Upper lobe of left lung (tissue), 6 donors: ENCODE data around the gene IGSF9. TPM values are rescaled to one million over a fixed set of nuclear protein-coding genes. Genes with fewer than 3 reads are reported as not detected.

Source experiments
- ATAC-seq, 2 donors: fragments of 200-7000 bp; cut with Tn5 transposase; one replicate each; pipeline ENCODE4 v1.9.1; 2022; ENCODE audit warnings: mild to moderate bottlenecking in 2 of 2, moderate library complexity in 2 of 2; ENCODE audit not compliant: low FRiP score in 2 of 2
- DNase-seq, 2 donors: peaks; one replicate each; pipeline ENCODE4 v3.0.0-alpha.2; 2019 to 2020
- H3K27ac ChIP-seq, 4 donors: fragments of 200-600 bp; sonication (generic); one replicate each; pipeline ENCODE4 v1.5.1; 2016 to 2019
- H3K27me3 ChIP-seq, 4 donors: fragments of 200-600 bp; sonication (generic); one replicate each; pipeline ENCODE4 v1.5.1; 2017 to 2019
- H3K36me3 ChIP-seq, 4 donors: fragments of 200-600 bp; sonication (generic); one replicate each; pipeline ENCODE4 v1.5.1; 2016 to 2019
- H3K4me1 ChIP-seq, 4 donors: fragments of 200-600 bp; sonication (generic); one replicate each; pipeline ENCODE4 v1.5.1; 2018 to 2019
- H3K4me3 ChIP-seq, 4 donors: fragments of 200-600 bp; sonication (generic); one replicate each; pipeline ENCODE4 v1.5.1; 2017 to 2019; ENCODE audit warnings: mild to moderate bottlenecking in 2 of 4, moderate library complexity in 1 of 4
- H3K9me3 ChIP-seq, 4 donors: fragments of 200-600 bp; sonication (generic); one replicate each; pipeline ENCODE4 v1.5.1; 2018 to 2019
- CTCF ChIP-seq, 6 experiments: fragments of 450-650 bp in 4 of 6; fragments of 200-600 bp in 2 of 6; sonication (generic) in 2 of 6; IDR thresholded peaks; one replicate each; pipeline ENCODE4 v1.5.1; 2016 to 2019; ENCODE audit warnings: antibody characterized with exemption in 6 of 6
- EP300 ChIP-seq, 4 donors: sonication (generic); formaldehyde crosslinking; IDR thresholded peaks; one replicate each; pipeline ENCODE4 v1.5.1; 2017; ENCODE audit warnings: antibody characterized with exemption in 4 of 4, control low read depth in 2 of 4
- POLR2A ChIP-seq, 4 donors: fragments of 450-650 bp; IDR thresholded peaks; one replicate each; pipeline ENCODE4 v1.5.1; 2016 to 2017; ENCODE audit warnings: antibody characterized with exemption in 4 of 4, mild to moderate bottlenecking in 2 of 4
- POLR2AphosphoS5 ChIP-seq, 2 donors: sonication (generic); formaldehyde crosslinking; IDR thresholded peaks; one replicate each; pipeline ENCODE4 v1.5.1; 2017; ENCODE audit warnings: antibody characterized with exemption in 2 of 2
- WGBS, 2 donors: methylation state at CpG; one replicate each; pipeline ENCODE4 v1.1.5; 2017 to 2018; 5-methylcytosine and 5-hydroxymethylcytosine counted together
- small RNA-seq, 4 donors: library from RNA; depleted of rRNA; stranded (forward); fragments of <200 nt; gene quantifications; one replicate each; pipeline ENCODE3, GENCODE V24; 2016
- total RNA-seq, 6 donors: library from RNA; depleted of rRNA in 4 of 6; stranded (reverse); fragments of >200 nt in 4 of 6; gene quantifications; one replicate each; pipeline versions ENCODE4 v1.1.0 to v1.2.1, GENCODE V29; 2016 to 2021
- donor health status: DM: no; HTN: no; CAD: no; lungs with moderate emphysema.
- donor health status: DM: no; HTN: yes; CAD: no; lungs with severe emphysema.

The IGSF9 gene
- total RNA-seq, 6 donors from 2014 or later: 0.55 to 2.3 (median 1.5) TPM

GRCh38 chr1:159880430-159880829 is 65.0 kb downstream of the IGSF9 start:
- 70 to 84% methylated on average over 3 of the region's 3 CpGs for WGBS, 2 donors
- H3K9me3 ChIP-seq: no peaks in the 10 kb centered on the region
- H3K4me3 ChIP-seq: no peak overlapping the region
- DNase-seq: no peak
- H3K36me3 ChIP-seq: no peaks in the 10 kb centered on the region
- no peak for TF ChIP-seq CTCF (IDR thresholded peaks at IDR 0.05)
- no peak for TF ChIP-seq EP300 (IDR thresholded peaks at IDR 0.05)
- no peak for TF ChIP-seq POLR2AphosphoS5 (IDR thresholded peaks at IDR 0.05)
- TF ChIP-seq POLR2A (IDR thresholded peaks at IDR 0.05): no peak
- H3K4me1 ChIP-seq: peaks cover 3 to 12% (median 10%) of the 10 kb centered on the region in 4 donors
- no peaks in the 10 kb centered on the region for H3K27me3 ChIP-seq
- no peak for ATAC-seq
- peak overlapping the region in 1 of 4 donors; percentile 24 for H3K27ac ChIP-seq

GRCh38 chr1:159879977-159880376 is 65.4 kb downstream of the IGSF9 start:
- WGBS, 2 donors: 65 to 77% methylated on average over 4 of the region's 4 CpGs
- no peak for ATAC-seq

GRCh38 chr1:159879136-159879535 is 66.3 kb downstream of the IGSF9 start:
- Histone ChIP-seq H3K27ac (no peak overlapping the region), H3K36me3 (no peaks in the 10 kb centered on the region), H3K4me1 (peaks cover 3 to 12% (median 10%) of the 10 kb centered on the region in 4 donors), H3K9me3 (no peaks in the 10 kb centered on the region), H3K27me3 (no peaks in the 10 kb centered on the region), H3K4me3 (no peak overlapping the region)
- TF ChIP-seq POLR2A (IDR thresholded peaks at IDR 0.05): no peak
- TF ChIP-seq CTCF (IDR thresholded peaks at IDR 0.05): no peak
- no peak for TF ChIP-seq EP300 (IDR thresholded peaks at IDR 0.05)
- TF ChIP-seq POLR2AphosphoS5 (IDR thresholded peaks at IDR 0.05): no peak
- 91 to 92% methylated on average over 3 of the region's 3 CpGs for WGBS, 2 donors
- no peak for ATAC-seq
- DNase-seq: no peak

More at GRCh38 chr1:159879977-159880376, 65.4 kb downstream of the IGSF9 start:
- TF ChIP-seq EP300 (IDR thresholded peaks at IDR 0.05) (peak in 1 of 4 donors; percentile 3), CTCF (IDR thresholded peaks at IDR 0.05) (no peak), POLR2AphosphoS5 (IDR thresholded peaks at IDR 0.05) (no peak)
- Histone ChIP-seq H3K9me3 (no peaks in the 10 kb centered on the region), H3K36me3 (no peaks in the 10 kb centered on the region), H3K27ac (peak overlapping the region in 1 of 4 donors; percentile 24), H3K4me1 (peaks cover 3 to 12% (median 10%) of the 10 kb centered on the region in 4 donors), H3K27me3 (no peaks in the 10 kb centered on the region), H3K4me3 (no peak overlapping the region)
- DNase-seq: no peak

- peaks cover 3 to 12% (median 10%) of the 10 kb centered on the region in 4 donors for H3K4me1 ChIP-seq
- no peak for DNase-seq
- no peaks in the 10 kb centered on the region for H3K27me3 ChIP-seq
- 85 to 89% methylated on average over 6 of the region's 6 CpGs for WGBS, 2 donors
- no peak for ATAC-seq
- TF ChIP-seq CTCF (IDR thresholded peaks at IDR 0.05) (no peak), POLR2A (IDR thresholded peaks at IDR 0.05) (no peak), EP300 (IDR thresholded peaks at IDR 0.05) (no peak), POLR2AphosphoS5 (IDR thresholded peaks at IDR 0.05) (no peak)
- no peak overlapping the region for H3K4me3 ChIP-seq
- no peaks in the 10 kb centered on the region for H3K36me3 ChIP-seq
- no peak overlapping the region for H3K27ac ChIP-seq
- no peaks in the 10 kb centered on the region for H3K9me3 ChIP-seq
These were observed 67.5 kb downstream of the IGSF9 start for GRCh38 chr1:159877695-159878444.

Small RNA genes within 50 kb of the gene (small RNA-seq; reads per million reads assigned to genes)
- 0 reads per million in 4 donors for gene MIR4259

Other genes starting within 250 kb of the IGSF9 start
- gene CRP, start 231.0 kb downstream of the IGSF9 start, total RNA-seq: 1 to 10 TPM in 1 of 6 donors, under 1 TPM in 2, not detected in 3; 0.69 to 2.1 (median 0.84) TPM
- gene DUSP23, start 164.7 kb downstream of the IGSF9 start, total RNA-seq: 10 to 100 TPM; 59.1 to 96.8 (median 79.9) TPM
- 1 to 10 TPM; 1.8 to 5.2 (median 3.0) TPM for gene FCRL6, start 143.3 kb downstream of the IGSF9 start, total RNA-seq
- gene SLAMF8, start 118.7 kb downstream of the IGSF9 start, total RNA-seq: 10 to 100 TPM in 5 of 6 donors, 1 to 10 TPM in 1; 4.1 to 50.3 (median 27.6) TPM
- gene VSIG8, start 83.0 kb downstream of the IGSF9 start, total RNA-seq: under 1 TPM in 1 of 6 donors, not detected in 5; 0.34 TPM
- gene CFAP45, start 45.4 kb downstream of the IGSF9 start, total RNA-seq: 10 to 100 TPM in 2 of 6 donors, 1 to 10 TPM in 4; 1.2 to 34.6 (median 9.0) TPM
- 1,000 to 10,000 TPM in 1 of 6 donors, 100 to 1,000 TPM in 5; 167 to 1,014 (median 605) TPM for gene TAGLN2, start 20.1 kb downstream of the IGSF9 start, total RNA-seq
- gene SLAMF9, start 8.6 kb upstream of the IGSF9 start, total RNA-seq: under 1 TPM in 1 of 6 donors, not detected in 5; 0.34 TPM
- 1 to 10 TPM; 2.8 to 6.5 (median 6.0) TPM for gene PIGM, start 86.4 kb upstream of the IGSF9 start, total RNA-seq
- gene KCNJ10, start 124.5 kb upstream of the IGSF9 start, total RNA-seq: under 1 TPM in 1 of 6 donors, not detected in 5; 0.11 TPM
- not detected for gene KCNJ9, start 135.9 kb upstream of the IGSF9 start, total RNA-seq
- gene IGSF8, start 153.0 kb upstream of the IGSF9 start, total RNA-seq: 10 to 100 TPM; 13.6 to 43.8 (median 36.9) TPM
- gene ATP1A2, start 170.1 kb upstream of the IGSF9 start, total RNA-seq: 10 to 100 TPM in 2 of 6 donors, 1 to 10 TPM in 4; 2.2 to 36.7 (median 3.8) TPM
- under 1 TPM in 2 of 6 donors, not detected in 4; 0.52 to 0.61 TPM for gene ATP1A4, start 206.0 kb upstream of the IGSF9 start, total RNA-seq
- gene CASQ1, start 245.0 kb upstream of the IGSF9 start, total RNA-seq: under 1 TPM in 2 of 6 donors, not detected in 4; 0.17 to 0.91 TPM